Adrenal gland (tissue), 5 donors: ENCODE measurements around the gene HNRNPC.

Source experiments
- POLR2A ChIP-seq, 2 donors: fragments of 450-650 bp; IDR thresholded peaks; one replicate each; pipeline ENCODE4 v1.6.1; 2017; ENCODE audit warnings: antibody characterized with exemption in 2 of 2, mild to moderate bottlenecking in 2 of 2, moderate library complexity in 1 of 2
- TF ChIP-seq, protein P1 (sequence below), 6 experiments: fragments of 450-650 bp in 4 of 6; fragments of 200-600 bp in 2 of 6; sonication (generic) in 1 of 6; IDR thresholded peaks; 1 replicate in 5 of 6; 2 replicates in 1 of 6; pipeline versions ENCODE4 v1.5.1 to v1.8.0; 2016 to 2021; ENCODE audit warnings: antibody characterized with exemption in 6 of 6, mild to moderate bottlenecking in 2 of 6, moderate library complexity in 1 of 6
- donor health status: DM: no; HTN: no; CAD: no.

DNA sequence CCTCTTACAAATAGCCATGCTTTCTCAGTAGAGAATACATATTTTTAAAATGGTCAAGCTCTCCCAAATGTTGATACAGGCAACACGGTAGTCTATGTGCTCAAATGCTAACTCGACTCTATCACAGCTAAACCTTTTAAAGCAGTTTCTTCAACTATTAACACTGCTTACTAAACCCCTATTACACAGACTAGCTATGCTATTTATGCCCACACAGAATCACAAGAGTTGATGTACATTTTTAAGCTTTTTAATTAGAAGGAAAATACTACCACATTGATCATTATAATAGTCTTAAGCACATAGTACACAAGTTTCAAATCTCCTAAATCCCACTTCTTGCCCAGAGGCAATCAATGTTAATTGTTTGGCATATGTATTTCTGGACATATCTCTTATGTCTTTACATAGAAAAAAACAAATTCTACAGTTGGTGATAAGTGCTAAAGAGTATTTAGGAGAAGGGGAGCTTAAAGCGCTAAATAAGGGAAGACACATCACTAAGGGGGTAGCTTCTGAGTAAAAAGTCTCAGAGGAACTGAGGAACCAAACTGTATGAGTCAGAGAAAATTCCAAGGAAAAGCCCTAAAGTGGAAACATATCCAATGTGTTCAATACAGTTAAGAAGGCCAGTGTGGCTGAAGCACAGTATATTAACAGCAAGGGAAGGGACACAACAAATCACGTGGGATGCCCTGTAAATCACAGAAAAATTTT is 13.7 kb downstream of the HNRNPC start:
- TF ChIP-seq POLR2A (IDR thresholded peaks at IDR 0.05): no peak
- TF ChIP-seq, protein P1, sequence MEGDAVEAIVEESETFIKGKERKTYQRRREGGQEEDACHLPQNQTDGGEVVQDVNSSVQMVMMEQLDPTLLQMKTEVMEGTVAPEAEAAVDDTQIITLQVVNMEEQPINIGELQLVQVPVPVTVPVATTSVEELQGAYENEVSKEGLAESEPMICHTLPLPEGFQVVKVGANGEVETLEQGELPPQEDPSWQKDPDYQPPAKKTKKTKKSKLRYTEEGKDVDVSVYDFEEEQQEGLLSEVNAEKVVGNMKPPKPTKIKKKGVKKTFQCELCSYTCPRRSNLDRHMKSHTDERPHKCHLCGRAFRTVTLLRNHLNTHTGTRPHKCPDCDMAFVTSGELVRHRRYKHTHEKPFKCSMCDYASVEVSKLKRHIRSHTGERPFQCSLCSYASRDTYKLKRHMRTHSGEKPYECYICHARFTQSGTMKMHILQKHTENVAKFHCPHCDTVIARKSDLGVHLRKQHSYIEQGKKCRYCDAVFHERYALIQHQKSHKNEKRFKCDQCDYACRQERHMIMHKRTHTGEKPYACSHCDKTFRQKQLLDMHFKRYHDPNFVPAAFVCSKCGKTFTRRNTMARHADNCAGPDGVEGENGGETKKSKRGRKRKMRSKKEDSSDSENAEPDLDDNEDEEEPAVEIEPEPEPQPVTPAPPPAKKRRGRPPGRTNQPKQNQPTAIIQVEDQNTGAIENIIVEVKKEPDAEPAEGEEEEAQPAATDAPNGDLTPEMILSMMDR (IDR thresholded peaks at IDR 0.05): no peak
